SK-N-SH (cell line): ENCODE data around the gene KIAA0319L. TPM values are rescaled to one million over a fixed set of nuclear protein-coding genes. Genes with fewer than 3 reads are reported as not detected.

Source experiments
- CTCF ChIA-PET: fragments of 300-600, 350-600 bp; formaldehyde crosslinking; extraction: SDS; loops from one replicate; lab custom pipeline; 2021; lab: Yijun Ruan, JAX
- POLR2A ChIA-PET: fragments of 350-600 bp; sonication (Branson Sonifier 250); formaldehyde crosslinking; extraction: SDS; loops from one replicate; lab custom pipeline; 2020; ENCODE audit warnings: antibody characterized with exemption, inconsistent platforms; lab: Yijun Ruan, JAX
- DNase-seq: peaks from one replicate; pipeline ENCODE4 v3.0.0; 2012
- H2AFZ ChIP-seq: fragments of 200-600 bp; sonication (generic); 2 replicates; pipeline ENCODE4 v1.8.1; 2016; ENCODE audit warnings: antibody characterized with exemption, mild to moderate bottlenecking, low read depth
- H3F3A ChIP-seq: fragments of 200-600 bp; sonication (generic); replicated peaks from 2 replicates; pipeline ENCODE3; 2016; ENCODE audit warnings: antibody characterized with exemption, mild to moderate bottlenecking; ENCODE audit not compliant: insufficient read depth
- H3K27ac ChIP-seq, 2 experiments: fragments of 200-500 bp in 1 of 2; fragments of 200-600 bp in 1 of 2; sonication (Bioruptor generic) in 1 of 2; sonication (generic), shearing (Covaris generic) in 1 of 2; 2 replicates each; pipeline versions ENCODE4 v1.5.1 to v1.6.1; 2014 to 2016; ENCODE audit warnings: low read depth in 2 of 2, inconsistent platforms in 1 of 2, low read length in 1 of 2, mild to moderate bottlenecking in 1 of 2, mixed read lengths in 1 of 2
- H3K27me3 ChIP-seq: fragments of 200-600 bp; sonication (generic), shearing (Covaris generic); 2 replicates; pipeline ENCODE4 v1.6.1; 2016; ENCODE audit warnings: mixed run types; ENCODE audit not compliant: insufficient read depth
- H3K36me3 ChIP-seq, 2 experiments: fragments of 200-500 bp in 1 of 2; fragments of 200-600 bp in 1 of 2; sonication (Bioruptor generic) in 1 of 2; sonication (generic) in 1 of 2; replicated peaks in 1 of 2; 2 replicates each; pipeline versions ENCODE3 to v1.5.1; 2014 to 2016; ENCODE audit warnings: low read length in 1 of 2, mild to moderate bottlenecking in 1 of 2; ENCODE audit not compliant: insufficient read depth in 2 of 2, control insufficient read depth in 1 of 2
- H3K4me1 ChIP-seq, 2 experiments: fragments of 200-500 bp in 1 of 2; fragments of 200-600 bp in 1 of 2; sonication (Bioruptor generic) in 1 of 2; sonication (generic), shearing (Covaris generic) in 1 of 2; 2 replicates each; pipeline versions ENCODE4 v1.5.1 to v1.6.1; 2014 to 2016; ENCODE audit warnings: low read depth in 1 of 2, low read length in 1 of 2, mixed run types in 1 of 2; ENCODE audit not compliant: insufficient read depth in 2 of 2, control insufficient read depth in 1 of 2
- H3K4me2 ChIP-seq: fragments of 200-600 bp; sonication (generic), shearing (Covaris generic); 2 replicates; pipeline ENCODE4 v1.6.1; 2017; ENCODE audit warnings: mixed run types
- H3K4me3 ChIP-seq, 2 experiments: fragments of 200-500 bp in 1 of 2; fragments of 200-600 bp in 1 of 2; sonication (Bioruptor generic) in 1 of 2; sonication (generic), shearing (Covaris generic) in 1 of 2; 2 replicates each; pipeline versions ENCODE4 v1.5.1 to v1.8.1; 2014 to 2016; ENCODE audit warnings: low read depth in 2 of 2, inconsistent platforms in 1 of 2, low read length in 1 of 2, mild to moderate bottlenecking in 1 of 2, mixed read lengths in 1 of 2, moderate library complexity in 1 of 2
- H3K79me2 ChIP-seq: fragments of 200-600 bp; sonication (generic); 2 replicates; pipeline ENCODE4 v1.8.1; 2017; ENCODE audit warnings: mild to moderate bottlenecking; ENCODE audit not compliant: insufficient read depth
- H3K9ac ChIP-seq: fragments of 200-600 bp; sonication (generic); 2 replicates; pipeline ENCODE4 v1.6.1; 2017; ENCODE audit warnings: mixed run types
- H3K9me2 ChIP-seq: fragments of 200-600 bp; sonication (generic); 2 replicates; pipeline ENCODE4 v1.6.1; 2017; ENCODE audit warnings: mixed run types
- H3K9me3 ChIP-seq: fragments of 200-600 bp; sonication (generic); 2 replicates; pipeline ENCODE4 v1.6.1; 2017; ENCODE audit warnings: mixed run types, mild to moderate bottlenecking, moderate library complexity
- H4K20me1 ChIP-seq: fragments of 200-600 bp; sonication (generic); 2 replicates; pipeline ENCODE4 v1.6.1; 2017; ENCODE audit warnings: mild to moderate bottlenecking, mixed run types; ENCODE audit not compliant: insufficient read depth
- CHD2 ChIP-seq: fragments of 150-350 bp; IDR thresholded peaks from 2 replicates; pipeline ENCODE4 v1.6.1; 2018; ENCODE audit warnings: low read length; ENCODE audit not compliant: partially characterized antibody
- EP300 ChIP-seq, 2 experiments: IDR thresholded peaks; 2 replicates each; pipeline versions ENCODE4 v1.4.0 to v1.6.1; 2012; ENCODE audit warnings: borderline replicate concordance in 1 of 2, low read depth in 1 of 2, low read length in 1 of 2
- FOSL2 ChIP-seq: IDR thresholded peaks from 2 replicates; pipeline ENCODE4 v1.4.0; 2012; ENCODE audit warnings: low read depth, mild to moderate bottlenecking, moderate library complexity, borderline replicate concordance
- FOXM1 ChIP-seq: IDR thresholded peaks from 2 replicates; pipeline ENCODE4 v1.4.0; 2012; ENCODE audit warnings: low read depth, mild to moderate bottlenecking
- GABPA ChIP-seq: IDR thresholded peaks from 2 replicates; pipeline ENCODE4 v1.4.0; 2012; ENCODE audit warnings: low read depth, mild to moderate bottlenecking
- GATA2 ChIP-seq: sonication (generic); formaldehyde crosslinking; IDR thresholded peaks from 2 replicates; pipeline ENCODE4 v1.5.0; 2020; ENCODE audit warnings: mild to moderate bottlenecking, missing genetic modification reagents
- JUND ChIP-seq: IDR thresholded peaks from 2 replicates; pipeline ENCODE4 v1.4.0; 2012
- MEF2A ChIP-seq: IDR thresholded peaks from 2 replicates; pipeline ENCODE4 v1.4.0; 2012; ENCODE audit warnings: low read depth, borderline replicate concordance
- NRF1 ChIP-seq: IDR thresholded peaks from 2 replicates; pipeline ENCODE4 v1.6.1; 2012; ENCODE audit warnings: low read depth, mild to moderate bottlenecking, low read length
- SIN3A ChIP-seq: IDR thresholded peaks from 2 replicates; pipeline ENCODE4 v1.6.1; 2012; ENCODE audit warnings: low read depth, mild to moderate bottlenecking, low read length, moderate library complexity, borderline replicate concordance
- SMC3 ChIP-seq: IDR thresholded peaks from 2 replicates; pipeline ENCODE4 v1.6.1; 2012; ENCODE audit warnings: low read depth, low read length, improper control_type of control experiment
- TAF1 ChIP-seq: IDR thresholded peaks from 2 replicates; pipeline ENCODE4 v1.6.1; 2012; ENCODE audit warnings: low read depth, mild to moderate bottlenecking, low read length, moderate library complexity, borderline replicate concordance
- TCF12 ChIP-seq: IDR thresholded peaks from 2 replicates; pipeline ENCODE4 v1.4.0; 2012
- whole genome bisulfite sequencing: methylation state at CpG from one replicate; pipeline ENCODE4 v1.1.6; 2017; ENCODE audit warnings: low lambda C conversion rate; 5-methylcytosine and 5-hydroxymethylcytosine counted together
- polyA plus RNA-seq, 3 experiments: library from polyadenylated mRNA; depleted of rRNA; stranded (reverse); fragments of >200 nt; gene quantifications; 2 replicates each; pipeline ENCODE4 v1.2.3, GENCODE V29; 2012
- TF ChIP-seq, protein P1 (sequence below): IDR thresholded peaks from 2 replicates; pipeline ENCODE4 v1.4.0; 2012; ENCODE audit warnings: low read depth
- TF ChIP-seq, protein P2 (sequence below): IDR thresholded peaks from 2 replicates; pipeline ENCODE4 v1.4.0; 2012; ENCODE audit warnings: low read depth, borderline replicate concordance
- TF ChIP-seq, protein P3 (sequence below): fragments of 200-600 bp; sonication (generic); IDR thresholded peaks from 2 replicates; pipeline ENCODE4 v1.6.1; 2017; ENCODE audit warnings: antibody characterized with exemption, mild to moderate bottlenecking, moderate library complexity

KIAA0319L gene
- polyA plus RNA-seq, 1 of the 3 experiments (the other 2 are of a cell fraction): 51.9 TPM

DNA sequence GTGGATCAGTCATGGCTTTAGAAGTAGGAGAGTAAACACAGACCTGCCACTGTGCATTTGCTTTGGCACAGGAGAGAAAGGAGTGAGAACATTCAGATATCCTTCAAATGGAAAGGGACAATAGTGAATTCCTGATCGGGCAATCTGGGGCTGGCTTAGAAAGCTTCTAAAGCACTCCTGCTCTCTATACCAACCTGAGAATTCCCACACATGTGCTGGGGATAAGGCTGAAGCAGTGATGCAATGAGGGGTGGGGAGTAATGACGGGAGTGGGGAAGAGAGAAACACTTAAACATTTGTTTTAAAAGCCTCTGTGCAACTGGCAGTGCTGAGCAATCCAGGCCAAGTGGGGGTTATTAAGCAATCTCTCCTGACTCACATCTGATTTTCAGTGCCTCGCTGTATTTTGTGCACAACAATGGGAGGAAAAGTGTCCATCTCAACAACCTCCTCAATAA is 108.8 kb downstream of the KIAA0319L start:
- no peak for DNase-seq
- ChIA-PET POLR2A (no interaction called here), CTCF (interaction anchor here (0.5 to 12.5 kb wide), 5 partner anchors 9 to 469 kb away, joined by 3 to 157 read pairs (median 38); partner anchors contain the start of gene AGO1)
- TF ChIP-seq TCF12: peak; percentile 13; the same call in 1 of the 2 replicates
- TF ChIP-seq TAF1: no peak
- TF ChIP-seq SMC3: no peak
- TF ChIP-seq, protein P1, sequence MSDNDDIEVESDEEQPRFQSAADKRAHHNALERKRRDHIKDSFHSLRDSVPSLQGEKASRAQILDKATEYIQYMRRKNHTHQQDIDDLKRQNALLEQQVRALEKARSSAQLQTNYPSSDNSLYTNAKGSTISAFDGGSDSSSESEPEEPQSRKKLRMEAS: peak; percentile 61
- TF ChIP-seq, protein P2, sequence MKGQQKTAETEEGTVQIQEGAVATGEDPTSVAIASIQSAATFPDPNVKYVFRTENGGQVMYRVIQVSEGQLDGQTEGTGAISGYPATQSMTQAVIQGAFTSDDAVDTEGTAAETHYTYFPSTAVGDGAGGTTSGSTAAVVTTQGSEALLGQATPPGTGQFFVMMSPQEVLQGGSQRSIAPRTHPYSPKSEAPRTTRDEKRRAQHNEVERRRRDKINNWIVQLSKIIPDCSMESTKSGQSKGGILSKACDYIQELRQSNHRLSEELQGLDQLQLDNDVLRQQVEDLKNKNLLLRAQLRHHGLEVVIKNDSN: no peak
- no peak for TF ChIP-seq NRF1
- peak; percentile 14; the same call in 1 of the 2 replicates for TF ChIP-seq JUND
- TF ChIP-seq FOSL2: peak; percentile 7; the same call in 1 of the 2 replicates
- no peak for TF ChIP-seq CHD2
- 0 out of 2 replicates have a peak, but pooled peaks have one; percentile 8 for TF ChIP-seq SIN3A
- WGBS: 44% methylated on average over 3 of the region's 3 CpGs
- H3K9ac ChIP-seq: peak overlapping the region; percentile 13; the same call in 1 of the 2 replicates
- H3K27ac ChIP-seq: peak overlapping the region in 1 of 2 experiments; percentile 78; a peak in 2 of 4 replicates
- peaks cover 17% of the 10 kb centered on the region for H3F3A ChIP-seq
- no peaks in the 10 kb centered on the region for H3K79me2 ChIP-seq
- peaks cover 11 to 32% of the 10 kb centered on the region in 2 experiments for H3K4me1 ChIP-seq
- H3K27me3 ChIP-seq: no peaks in the 10 kb centered on the region
- no peaks in the 10 kb centered on the region for H3K9me2 ChIP-seq
- H4K20me1 ChIP-seq: no peaks in the 10 kb centered on the region
- H3K4me2 ChIP-seq: peak overlapping the region; percentile 12; the same call in 1 of the 2 replicates
- H3K9me3 ChIP-seq: no peaks in the 10 kb centered on the region
- H3K36me3 ChIP-seq: peaks cover 43 to 84% of the 10 kb centered on the region in 2 experiments
- no peak overlapping the region for H2AFZ ChIP-seq
- H3K4me3 ChIP-seq: no peak overlapping the region

DNA sequence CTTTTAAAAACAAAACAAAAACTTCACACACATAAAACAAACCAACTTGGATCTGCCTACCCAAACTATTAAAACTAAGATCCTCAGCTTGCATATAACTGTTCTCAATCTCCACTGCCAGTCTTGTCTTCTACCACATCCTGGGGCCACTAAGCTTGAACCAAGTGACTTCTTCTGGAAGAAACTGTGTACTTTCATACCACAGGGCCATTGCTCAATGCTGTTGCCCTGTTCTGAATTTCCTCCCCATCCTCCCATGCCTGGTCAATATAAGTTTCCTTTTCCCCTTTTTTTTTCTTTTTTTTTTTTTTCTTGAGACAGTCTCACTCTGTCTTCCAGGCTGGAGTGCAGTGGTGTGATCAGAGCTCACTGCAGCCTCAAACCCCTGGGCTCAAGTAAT is 109.9 kb downstream of the KIAA0319L start:
- H3K9me3 ChIP-seq: no peaks in the 10 kb centered on the region
- CTCF ChIA-PET: interaction anchor here (0.8 to 1.1 kb wide), 3 partner anchors 109 to 121 kb away, joined by 3 to 5 read pairs (median 4); no protein-coding TSS in a partner anchor
- POLR2A ChIA-PET: no interaction called here
- peaks cover 41 to 84% of the 10 kb centered on the region in 2 experiments for H3K36me3 ChIP-seq
- H3K9ac ChIP-seq: no peak overlapping the region
- no peak for TF ChIP-seq GABPA
- TF ChIP-seq, protein P3, sequence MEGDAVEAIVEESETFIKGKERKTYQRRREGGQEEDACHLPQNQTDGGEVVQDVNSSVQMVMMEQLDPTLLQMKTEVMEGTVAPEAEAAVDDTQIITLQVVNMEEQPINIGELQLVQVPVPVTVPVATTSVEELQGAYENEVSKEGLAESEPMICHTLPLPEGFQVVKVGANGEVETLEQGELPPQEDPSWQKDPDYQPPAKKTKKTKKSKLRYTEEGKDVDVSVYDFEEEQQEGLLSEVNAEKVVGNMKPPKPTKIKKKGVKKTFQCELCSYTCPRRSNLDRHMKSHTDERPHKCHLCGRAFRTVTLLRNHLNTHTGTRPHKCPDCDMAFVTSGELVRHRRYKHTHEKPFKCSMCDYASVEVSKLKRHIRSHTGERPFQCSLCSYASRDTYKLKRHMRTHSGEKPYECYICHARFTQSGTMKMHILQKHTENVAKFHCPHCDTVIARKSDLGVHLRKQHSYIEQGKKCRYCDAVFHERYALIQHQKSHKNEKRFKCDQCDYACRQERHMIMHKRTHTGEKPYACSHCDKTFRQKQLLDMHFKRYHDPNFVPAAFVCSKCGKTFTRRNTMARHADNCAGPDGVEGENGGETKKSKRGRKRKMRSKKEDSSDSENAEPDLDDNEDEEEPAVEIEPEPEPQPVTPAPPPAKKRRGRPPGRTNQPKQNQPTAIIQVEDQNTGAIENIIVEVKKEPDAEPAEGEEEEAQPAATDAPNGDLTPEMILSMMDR: no peak
- TF ChIP-seq, protein P1: no peak
- no peak for TF ChIP-seq GATA2 (CRISPR knock-in tag)
- TF ChIP-seq MEF2A: no peak
- TF ChIP-seq FOSL2: no peak
- TF ChIP-seq EP300 (IDR thresholded peaks at IDR 0.05; ENCODE audit: borderline replicate concordance in 1 of 2, low read depth in 1 of 2, low read length in 1 of 2): no peak
- TF ChIP-seq FOXM1: no peak
- TF ChIP-seq NRF1: no peak
- H3K79me2 ChIP-seq: no peaks in the 10 kb centered on the region
- H2AFZ ChIP-seq: no peak overlapping the region
- peaks cover 11% of the 10 kb centered on the region for H3F3A ChIP-seq
- no peak for DNase-seq
- no peak overlapping the region for H3K4me2 ChIP-seq
- no peaks in the 10 kb centered on the region for H4K20me1 ChIP-seq
- no peaks in the 10 kb centered on the region for H3K9me2 ChIP-seq
- H3K4me1 ChIP-seq: peaks cover 3 to 23% of the 10 kb centered on the region in 2 experiments
- H3K27ac ChIP-seq: no peak overlapping the region
- no peak overlapping the region for H3K4me3 ChIP-seq
- H3K27me3 ChIP-seq: no peaks in the 10 kb centered on the region
